Neural progenitor cell (in vitro differentiated cells): ENCODE measurements around the gene STAMBPL1.

Experiments
- EZH2 ChIP-seq: fragments of 200-600 bp; sonication (generic); IDR thresholded peaks from 2 replicates; pipeline ENCODE4 v1.6.1; 2017; ENCODE audit warnings: antibody characterized with exemption, mild to moderate bottlenecking, moderate library complexity
- TF ChIP-seq, protein P1 (sequence below): fragments of 200-600 bp; sonication (generic); IDR thresholded peaks from 2 replicates; pipeline ENCODE4 v1.5.1; 2017; ENCODE audit warnings: antibody characterized with exemption, mild to moderate bottlenecking

DNA sequence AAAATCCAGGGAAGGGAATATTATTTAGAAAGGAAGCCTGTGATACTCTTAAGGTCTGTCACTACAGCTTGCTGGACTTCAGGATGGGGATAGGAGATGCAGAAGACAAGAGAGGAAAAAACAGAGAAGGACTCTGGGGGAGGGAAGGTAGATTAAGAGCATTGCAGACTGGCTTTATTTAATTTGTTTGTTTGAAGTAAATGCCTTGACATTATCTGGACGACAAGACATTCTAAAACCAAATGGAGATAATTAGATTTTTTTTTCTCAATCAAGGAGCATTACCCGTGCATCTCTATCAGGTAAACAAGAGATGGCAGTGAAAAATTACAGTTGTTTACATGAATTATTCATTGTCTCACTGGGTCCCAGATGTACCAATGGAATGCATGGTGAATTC, 48.2 kb downstream of the STAMBPL1 start:
- TF ChIP-seq, protein P1, sequence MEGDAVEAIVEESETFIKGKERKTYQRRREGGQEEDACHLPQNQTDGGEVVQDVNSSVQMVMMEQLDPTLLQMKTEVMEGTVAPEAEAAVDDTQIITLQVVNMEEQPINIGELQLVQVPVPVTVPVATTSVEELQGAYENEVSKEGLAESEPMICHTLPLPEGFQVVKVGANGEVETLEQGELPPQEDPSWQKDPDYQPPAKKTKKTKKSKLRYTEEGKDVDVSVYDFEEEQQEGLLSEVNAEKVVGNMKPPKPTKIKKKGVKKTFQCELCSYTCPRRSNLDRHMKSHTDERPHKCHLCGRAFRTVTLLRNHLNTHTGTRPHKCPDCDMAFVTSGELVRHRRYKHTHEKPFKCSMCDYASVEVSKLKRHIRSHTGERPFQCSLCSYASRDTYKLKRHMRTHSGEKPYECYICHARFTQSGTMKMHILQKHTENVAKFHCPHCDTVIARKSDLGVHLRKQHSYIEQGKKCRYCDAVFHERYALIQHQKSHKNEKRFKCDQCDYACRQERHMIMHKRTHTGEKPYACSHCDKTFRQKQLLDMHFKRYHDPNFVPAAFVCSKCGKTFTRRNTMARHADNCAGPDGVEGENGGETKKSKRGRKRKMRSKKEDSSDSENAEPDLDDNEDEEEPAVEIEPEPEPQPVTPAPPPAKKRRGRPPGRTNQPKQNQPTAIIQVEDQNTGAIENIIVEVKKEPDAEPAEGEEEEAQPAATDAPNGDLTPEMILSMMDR: no peak
- TF ChIP-seq EZH2: no peak
